HG03025 (cell line): Measurements from ENCODE around the gene USP37.

Source experiments
- ATAC-seq: cut with Tn5 transposase; IDR thresholded peaks from one replicate; pipeline ENCODE4 v1.9.1; 2021; ENCODE audit warnings: mild to moderate bottlenecking, moderate library complexity; ENCODE audit not compliant: unreplicated experiment, low FRiP score

USP37 gene

DNA sequence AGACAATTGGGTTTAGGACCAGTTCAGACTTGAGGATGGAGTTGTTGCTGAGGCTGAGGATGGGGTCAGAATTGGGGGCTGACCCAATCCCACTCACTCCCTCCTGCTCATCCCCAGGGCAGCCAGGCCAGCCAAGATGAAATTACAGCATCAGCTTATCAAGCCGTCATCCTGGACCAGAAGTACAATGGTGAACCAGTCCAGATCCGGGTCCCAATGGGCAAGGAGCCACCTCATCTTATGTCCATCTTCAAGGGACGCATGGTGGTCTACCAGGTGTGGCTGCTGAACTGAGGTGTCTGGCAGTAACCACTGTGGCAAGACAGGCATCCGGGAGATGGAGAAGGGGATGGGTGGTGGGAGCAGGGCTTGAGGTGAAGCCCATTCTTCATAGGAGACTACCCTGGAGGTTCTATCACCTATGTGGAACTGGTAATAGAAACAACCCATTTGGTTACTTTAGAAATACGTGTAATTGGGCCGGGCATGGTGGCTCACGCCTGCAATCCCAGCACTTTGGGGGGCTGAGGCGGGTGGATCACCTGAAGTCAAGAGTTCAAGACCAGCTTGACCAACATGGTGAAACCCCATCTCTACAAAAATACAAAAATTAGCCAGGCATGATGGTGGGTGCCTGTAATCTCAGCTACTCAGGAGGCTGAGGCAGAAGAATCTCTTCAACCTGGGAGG is 135.3 kb downstream of the USP37 start:
- no peak for ATAC-seq

DNA sequence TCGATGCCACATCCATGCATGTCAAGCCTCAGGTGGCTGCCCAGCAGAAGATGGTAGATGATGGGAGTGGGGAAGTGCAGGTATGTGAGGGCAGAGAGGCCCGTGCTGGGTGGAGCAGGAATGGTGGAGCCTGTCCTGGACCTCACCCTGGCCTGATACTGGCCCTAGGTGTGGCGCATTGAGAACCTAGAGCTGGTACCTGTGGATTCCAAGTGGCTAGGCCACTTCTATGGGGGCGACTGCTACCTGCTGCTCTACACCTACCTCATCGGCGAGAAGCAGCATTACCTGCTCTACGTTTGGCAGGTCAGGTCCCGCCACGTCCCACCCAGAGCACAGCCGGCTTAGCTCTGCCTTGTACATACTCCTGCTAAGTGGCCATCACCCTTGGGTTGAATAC is 136.3 kb downstream of the USP37 start:
- ATAC-seq = no peak

DNA sequence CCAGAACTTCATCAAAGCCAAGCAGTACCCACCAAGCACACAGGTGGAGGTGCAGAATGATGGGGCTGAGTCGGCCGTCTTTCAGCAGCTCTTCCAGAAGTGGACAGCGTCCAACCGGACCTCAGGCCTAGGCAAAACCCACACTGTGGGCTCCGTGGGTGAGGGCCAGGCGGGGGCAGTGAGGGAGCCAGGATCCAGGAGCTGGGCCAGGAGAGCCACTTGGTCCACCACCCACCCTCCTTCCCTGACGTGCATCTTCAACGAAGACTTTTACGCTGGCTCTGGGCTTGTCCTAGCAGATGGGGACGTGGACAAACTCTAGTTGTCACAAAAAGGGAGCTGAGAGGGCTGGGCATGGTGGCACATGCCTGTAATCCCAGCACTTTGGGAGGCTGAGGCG is 137.4 kb downstream of the USP37 start:
- ATAC-seq = no peak

DNA sequence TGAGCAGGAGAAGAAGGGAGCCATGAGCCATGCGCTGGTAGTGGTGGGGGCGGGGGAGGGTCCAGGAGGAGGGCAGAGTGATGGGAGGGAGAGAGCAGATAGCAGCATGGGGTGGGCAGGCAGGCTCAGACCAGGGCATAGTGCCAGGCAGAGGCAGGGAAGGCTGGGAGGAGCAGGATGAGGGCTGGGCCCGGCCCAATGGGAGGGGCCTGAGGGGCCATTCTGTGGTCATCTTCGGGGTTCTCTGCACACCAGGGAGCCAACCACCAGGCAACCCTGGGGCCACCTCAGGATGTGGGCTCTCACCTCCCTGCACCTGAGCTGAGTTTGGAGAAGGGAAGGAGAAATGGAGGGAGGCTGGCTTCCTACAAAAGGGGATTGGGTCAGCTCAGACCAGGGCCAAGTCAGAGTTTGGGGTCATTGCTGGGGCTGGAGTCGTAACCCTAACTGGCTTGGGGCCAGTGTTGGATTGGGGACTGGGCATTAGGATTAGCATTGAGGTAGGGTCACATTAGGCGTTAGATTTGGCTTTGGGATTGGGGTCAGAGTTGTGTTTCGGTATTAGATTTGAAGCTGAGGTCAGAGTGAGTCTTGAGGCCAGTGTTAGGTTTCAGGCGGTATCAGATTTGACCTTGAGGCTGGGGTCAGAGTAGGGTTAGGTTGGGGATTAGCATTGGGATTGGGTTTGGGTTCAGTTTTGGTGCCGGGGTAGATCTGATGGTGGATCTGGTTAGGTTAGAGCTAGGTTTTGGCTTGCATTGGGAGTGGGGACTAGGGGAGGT is 138.0 kb downstream of the USP37 start:
- no peak for ATAC-seq

DNA sequence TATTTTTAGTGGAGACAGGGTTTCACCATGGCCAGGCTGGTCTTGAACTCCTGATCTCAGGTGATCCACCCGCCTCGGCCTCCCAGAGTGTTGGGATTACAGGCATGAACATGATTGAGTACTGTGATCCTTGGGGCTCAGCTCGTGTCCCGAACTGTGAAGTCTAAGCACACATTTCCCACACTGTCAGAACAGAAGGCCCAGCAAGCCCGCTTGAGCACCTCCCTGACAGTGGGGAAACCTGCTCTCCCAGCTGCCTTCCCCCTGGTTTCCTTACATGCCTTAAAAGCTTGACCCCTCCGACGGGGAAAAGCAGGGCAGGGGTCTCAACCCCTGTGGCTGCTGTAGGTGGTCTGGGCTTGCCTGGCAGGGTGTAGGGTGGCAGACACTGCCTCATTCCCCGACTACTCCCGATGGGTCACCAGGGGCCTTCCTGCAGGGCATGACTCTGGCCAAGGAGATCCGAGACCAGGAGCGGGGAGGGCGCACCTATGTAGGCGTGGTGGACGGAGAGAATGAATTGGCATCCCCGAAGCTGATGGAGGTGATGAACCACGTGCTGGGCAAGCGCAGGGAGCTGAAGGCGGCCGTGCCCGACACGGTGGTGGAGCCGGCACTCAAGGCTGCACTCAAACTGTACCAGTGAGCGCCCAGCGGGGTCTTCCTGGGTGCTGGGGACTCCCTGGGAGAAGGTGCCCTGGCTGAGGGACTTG is 139.1 kb downstream of the USP37 start:
- ATAC-seq = no peak

DNA sequence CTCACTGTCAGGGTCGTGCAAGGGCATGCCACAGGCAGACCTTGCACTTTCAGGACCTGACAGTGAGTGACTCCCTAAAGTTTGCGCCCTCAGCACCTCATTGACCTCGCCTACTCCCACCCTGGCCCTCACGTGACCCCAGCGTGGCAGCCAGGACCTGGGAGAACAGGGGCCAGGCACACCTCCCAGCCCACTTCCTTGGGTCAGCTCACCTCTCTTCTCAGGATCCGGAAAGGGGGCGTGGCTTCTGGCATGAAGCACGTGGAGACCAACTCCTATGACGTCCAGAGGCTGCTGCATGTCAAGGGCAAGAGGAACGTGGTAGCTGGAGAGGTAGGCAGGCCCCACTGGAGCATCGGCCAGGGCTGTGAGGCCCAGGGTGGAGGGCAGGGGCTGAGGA is 140.4 kb downstream of the USP37 start:
- no peak for ATAC-seq

DNA sequence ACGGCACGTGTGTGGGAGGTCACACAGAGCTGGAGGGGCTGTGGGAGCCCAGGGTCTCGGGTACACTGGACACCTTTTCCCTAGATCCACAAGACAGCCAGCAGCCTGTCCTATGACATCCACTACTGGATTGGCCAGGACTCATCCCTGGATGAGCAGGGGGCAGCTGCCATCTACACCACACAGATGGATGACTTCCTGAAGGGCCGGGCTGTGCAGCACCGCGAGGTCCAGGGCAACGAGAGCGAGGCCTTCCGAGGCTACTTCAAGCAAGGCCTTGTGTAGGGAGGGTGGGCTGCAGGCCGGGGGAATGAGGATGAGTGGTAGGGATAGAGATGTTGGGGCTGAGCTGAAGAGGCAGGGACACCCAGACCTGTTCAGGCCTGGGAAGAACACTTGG is 142.6 kb downstream of the USP37 start:
- ATAC-seq = no peak

DNA sequence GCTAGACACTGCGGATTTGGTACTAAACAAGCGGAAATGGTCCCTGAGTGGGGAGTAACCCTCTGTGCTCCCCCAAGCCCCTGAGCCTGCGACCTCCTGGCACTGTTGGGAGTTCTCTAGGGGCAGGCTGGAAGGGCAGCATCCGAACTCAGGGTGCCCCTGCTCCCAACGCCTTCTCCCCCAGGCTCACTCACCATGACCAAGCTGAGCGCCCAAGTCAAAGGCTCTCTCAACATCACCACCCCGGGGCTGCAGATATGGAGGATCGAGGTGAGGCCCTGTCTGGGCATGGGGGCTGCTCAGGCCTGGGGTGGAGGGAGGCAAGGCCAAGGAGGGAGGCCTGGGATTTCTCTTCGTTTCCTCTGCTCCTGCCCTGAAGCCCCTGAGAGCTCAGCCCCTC is 144.6 kb downstream of the USP37 start:
- ATAC-seq = no peak

DNA sequence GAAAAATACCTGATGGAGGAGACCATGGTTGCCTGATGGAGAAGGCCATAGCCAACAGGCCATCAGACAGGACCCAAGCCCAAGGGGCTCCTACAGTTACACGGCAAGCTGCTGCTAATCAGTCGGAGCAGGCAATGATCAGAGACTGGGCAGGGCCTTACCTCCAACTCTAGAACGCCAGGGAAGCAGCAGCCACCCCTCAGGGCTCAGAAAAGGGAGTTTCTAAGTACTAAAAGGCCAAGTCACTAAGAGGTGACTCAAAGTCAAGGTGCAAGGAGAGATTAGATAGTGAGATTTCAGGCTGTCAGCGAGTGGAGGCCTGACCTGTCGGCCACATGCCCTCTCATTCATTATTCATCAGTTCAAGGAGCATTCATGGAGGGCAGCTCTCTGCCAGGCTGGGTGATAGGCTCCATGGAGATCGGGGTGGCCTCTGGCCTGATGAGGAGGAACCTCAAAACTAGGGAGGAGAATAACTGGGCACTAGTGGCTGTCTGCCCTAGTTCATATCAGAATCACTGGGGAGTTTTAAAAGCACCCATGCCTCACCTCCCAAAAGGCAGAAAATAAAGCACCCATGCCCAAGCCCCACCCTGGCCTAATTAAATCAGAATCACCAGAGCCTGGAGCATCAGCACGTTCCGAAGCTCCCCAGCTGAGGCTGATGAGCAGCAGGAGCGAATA is 145.6 kb downstream of the USP37 start:
- ATAC-seq = no peak

DNA sequence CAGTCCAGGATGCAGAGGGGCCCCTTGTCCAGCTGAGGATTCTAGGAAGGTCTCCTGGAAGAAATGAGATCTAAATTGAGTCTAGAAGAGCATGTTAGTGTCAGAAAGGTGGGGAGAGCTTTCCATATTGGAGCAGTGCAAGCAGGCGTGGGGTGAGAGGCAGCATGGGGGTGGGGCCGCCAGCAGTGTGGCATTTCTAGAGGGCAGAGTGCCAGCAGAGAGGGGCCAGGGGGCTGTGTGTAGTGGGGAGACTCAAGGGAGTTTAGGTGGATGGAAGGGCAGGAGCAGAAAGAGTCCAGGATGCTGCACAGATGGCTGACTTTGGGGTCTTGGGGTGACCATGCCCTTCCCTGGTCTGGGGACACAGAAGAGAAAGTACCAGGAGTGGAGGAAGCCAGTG is 147.1 kb downstream of the USP37 start:
- ATAC-seq = no peak

DNA sequence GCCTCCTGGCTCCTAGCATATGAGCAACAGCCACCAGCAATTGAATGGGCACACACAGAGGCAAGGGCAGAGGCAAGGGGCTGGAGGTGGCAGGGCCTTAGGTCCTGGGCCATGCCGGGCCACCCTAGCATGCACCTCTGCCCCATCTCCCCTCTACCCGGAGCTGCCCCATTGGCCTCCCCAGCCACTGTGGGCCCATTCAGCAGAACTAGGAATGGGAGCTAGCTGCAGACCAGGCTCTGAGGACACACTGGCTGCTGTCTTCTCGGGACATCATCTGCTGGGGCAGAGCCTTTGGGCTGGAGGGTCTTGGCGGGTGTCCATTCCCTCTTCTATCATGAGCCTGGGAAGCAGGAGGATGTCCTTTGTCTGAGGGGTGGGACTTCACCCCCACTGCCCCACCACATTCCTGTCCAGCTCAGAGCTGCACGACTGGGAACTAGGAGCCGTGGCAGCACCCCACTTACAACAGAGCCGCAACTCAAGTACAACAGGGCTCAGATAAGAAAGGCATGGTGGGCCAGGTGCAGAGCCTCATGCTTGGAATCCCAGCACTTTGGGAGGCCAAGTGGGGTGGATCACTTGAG is 148.4 kb downstream of the USP37 start:
- no peak for ATAC-seq

DNA sequence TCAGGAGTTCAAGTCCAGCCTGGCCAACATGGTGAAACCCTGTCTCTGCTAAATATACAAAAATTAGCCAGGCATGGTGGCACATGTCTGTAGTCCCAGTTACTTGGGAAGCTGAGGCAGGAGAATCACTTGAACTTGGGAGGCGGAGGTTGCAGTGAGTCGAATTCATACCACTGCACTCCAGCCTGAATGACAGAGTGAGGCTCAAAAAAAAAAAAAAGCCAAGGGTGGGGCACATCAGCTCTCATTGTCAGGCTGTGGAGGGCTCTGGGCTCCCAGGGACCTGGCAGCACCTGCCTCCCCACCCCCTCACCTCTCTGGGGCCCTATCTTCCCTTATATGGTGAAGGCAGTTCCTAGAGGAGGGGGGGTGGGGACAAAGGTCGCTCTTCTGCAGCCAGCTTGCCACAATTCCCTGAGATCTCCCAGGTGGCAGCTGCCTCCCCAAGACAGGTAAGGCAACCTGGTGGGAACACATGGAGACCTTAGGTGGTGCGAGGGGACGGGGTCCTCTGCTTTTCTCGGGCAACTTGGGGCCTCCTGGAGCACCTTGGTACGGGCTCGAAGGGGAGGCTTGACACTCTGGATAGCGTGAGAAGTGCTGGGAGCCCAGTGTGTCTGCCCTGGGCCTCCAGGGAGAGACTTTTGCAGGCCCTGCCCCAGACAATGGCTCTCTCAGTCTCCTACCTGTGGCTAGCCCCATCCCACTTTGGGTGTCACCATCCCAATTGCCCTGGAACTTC is 149.3 kb downstream of the USP37 start, which contains the start of gene VIL1:
Gene VIL1, plus strand, starts transcription at position 407 of the 742 bp plus-strand sequence. CDS start 4,656 bp downstream, outside the sequence.
- ATAC-seq = no peak

DNA sequence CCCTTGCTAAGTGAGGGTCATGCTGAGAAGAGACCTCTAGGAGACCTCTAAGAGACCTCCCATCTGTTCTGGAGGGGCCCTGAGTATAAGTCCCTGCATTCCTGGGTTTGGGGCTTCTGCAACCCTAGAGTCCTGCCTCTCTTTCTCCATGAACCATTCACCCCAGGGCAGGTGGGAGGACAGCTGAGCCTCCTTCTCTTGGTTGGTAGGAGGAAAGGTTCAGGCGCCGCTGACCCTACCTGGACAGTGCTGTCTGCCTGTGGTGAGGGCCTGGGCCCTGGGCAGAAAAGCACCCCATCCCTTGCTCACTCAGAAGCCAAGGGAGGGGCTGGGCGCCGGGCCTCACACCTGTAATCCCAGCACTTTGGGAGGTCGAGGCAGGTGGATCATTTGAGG is 149.8 kb downstream of the USP37 start:
- ATAC-seq = no peak

DNA sequence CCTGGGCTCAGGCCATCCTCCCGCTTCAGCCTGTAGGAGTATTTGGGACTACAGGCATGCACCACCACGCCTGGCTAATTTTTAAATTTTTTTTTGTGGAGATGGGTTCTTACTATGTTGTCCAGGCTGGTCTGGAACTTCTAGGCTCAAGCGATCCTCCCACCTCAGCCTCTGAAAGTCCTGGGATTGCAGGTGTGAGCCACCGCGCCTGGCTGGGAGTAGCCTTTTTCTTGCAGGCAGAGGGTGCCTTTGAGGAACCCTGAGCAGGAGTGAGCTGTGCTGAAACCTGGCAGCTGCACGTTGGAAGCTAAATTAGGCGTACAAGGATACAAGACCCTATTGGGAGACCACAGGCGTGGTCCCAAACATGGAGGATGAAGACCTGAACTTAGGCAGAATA is 160.4 kb downstream of the USP37 start:
- ATAC-seq = no peak

DNA sequence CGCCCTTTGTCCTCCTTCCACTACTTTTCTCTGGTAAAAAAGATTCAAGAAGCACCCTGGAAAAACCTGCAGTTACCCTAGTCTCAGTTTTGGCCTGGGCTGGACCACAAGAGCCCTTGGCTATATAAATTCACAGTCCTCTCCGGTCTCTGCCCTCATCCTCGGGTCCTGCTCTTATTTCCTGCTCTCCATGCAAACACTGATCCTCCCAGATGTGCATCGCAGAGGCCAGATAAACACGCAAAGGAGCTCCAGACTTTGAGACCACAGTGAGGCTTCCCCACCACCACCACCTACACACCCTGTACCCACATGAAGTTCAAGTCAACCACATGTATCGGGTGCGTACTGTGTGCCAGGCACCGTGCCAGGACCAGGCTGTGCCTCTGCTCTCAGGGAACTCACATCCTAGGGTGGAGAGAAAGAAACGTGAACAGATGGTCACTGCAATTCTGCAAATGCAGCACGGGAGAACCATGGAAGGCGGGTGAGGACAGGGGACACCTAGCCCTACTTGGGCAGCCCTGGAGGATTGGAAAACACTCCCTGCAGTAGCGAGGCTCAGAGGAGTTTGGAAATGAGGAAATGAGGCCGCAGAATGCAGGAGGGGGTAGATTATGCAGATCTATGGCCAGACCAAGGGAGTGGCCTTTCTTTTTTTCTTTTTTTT is 161.1 kb downstream of the USP37 start:
- ATAC-seq = peak; percentile 7

DNA sequence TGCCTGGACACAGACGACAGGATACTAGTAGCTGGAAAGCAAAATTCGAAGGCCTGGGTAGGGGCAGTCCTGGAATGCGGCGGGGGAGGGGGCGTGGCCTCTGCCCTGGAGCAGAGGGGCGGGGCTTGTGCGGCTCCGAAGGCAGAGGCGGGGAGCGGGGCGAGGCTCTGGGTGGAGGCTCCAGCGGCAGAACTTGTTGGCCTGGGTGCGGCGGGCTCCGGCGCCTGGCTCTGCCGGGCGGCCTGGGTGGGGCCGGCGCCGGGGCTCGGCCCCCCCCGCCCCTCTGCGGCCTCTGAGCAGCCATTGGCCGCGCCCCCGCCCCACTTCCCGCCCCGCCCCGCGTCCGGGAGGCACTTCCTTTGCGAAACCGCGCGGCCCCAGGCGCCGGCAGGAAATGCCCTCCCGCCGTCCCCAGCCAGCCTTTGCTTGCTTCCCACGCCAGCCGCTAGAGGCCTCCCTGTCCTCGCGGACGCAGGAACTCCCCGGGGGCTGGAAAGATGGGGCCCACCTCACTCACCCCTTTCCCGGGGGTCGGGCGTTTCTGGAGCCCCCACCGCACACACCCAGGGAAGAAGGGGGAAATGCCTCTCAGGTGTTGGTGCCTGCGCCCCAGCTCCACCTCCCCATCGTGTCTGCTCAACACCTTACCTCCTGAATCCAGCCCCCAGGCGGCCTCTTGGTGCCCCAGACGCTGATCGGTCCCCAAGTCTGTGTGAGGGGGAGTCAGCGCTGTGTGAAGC is 161.8 kb downstream of the USP37 start:
- ATAC-seq = peak; percentile 78

DNA sequence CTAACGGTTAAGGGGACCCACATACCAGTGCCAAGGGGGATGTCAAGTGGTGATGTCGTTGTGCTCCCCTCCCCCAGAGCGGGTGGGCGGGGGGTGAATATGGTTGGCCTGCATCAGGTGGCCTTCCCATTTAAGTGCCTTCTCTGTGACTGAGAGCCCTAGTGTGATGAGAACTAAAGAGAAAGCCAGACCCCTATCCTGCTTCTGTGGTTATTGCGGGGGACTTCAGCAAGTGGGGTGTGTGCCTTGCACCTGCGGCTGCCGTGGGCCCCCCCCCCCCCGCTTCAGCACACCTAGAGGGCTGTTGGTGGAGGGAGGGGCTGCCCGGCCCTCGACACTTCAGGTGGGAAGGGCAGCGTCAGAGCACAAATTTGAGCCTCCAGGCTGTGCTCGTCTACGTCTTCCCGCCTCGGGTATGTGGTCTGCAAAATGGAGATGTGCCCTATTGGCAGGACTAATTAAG is 162.4 kb downstream of the USP37 start:
- peak; percentile 19 for ATAC-seq

DNA sequence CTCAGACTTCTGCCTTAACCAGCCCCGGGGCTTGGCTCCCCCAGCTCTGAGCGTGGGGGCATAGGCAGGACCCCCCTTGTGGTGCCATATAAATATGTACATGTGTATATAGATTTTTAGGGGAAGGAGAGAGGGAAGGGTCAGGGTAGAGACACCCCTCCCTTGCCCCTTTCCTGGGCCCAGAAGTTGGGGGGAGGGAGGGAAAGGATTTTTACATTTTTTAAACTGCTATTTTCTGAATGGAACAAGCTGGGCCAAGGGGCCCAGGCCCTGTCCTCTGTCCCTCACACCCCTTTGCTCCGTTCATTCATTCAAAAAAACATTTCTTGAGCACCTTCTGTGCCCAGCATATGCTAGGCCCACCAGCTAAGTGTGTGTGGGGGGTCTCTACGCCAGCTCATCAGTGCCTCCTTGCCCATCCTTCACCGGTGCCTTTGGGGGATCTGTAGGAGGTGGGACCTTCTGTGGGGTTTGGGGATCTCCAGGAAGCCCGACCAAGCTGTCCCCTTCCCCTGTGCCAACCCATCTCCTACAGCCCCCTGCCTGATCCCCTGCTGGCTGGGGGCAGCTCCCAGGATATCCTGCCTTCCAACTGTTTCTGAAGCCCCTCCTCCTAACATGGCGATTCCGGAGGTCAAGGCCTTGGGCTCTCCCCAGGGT is 162.9 kb downstream of the USP37 start:
- ATAC-seq = no peak
